MCF 10A (cell line): ENCODE data around the gene ERC2. TPM values are rescaled to one million over a fixed set of nuclear protein-coding genes. Genes with fewer than 3 reads are reported as not detected.

Experiments used
- BruUV-seq: library from RNA; stranded (reverse); fragments of 400-500 nt; replicated peaks from 2 replicates; lab custom pipeline; 2021; lab: Mats Ljungman, UMichigan
- CTCF ChIA-PET: fragments of 300-600 bp; sonication (Branson Sonifier 250); formaldehyde crosslinking; extraction: SDS; loops from one replicate; lab custom pipeline; 2021; ENCODE audit warnings: antibody characterized with exemption, inconsistent platforms; lab: Yijun Ruan, JAX
- POLR2A ChIA-PET: fragments of 300-600, 350-650 bp; sonication (Branson Sonifier 250); formaldehyde crosslinking; extraction: SDS; loops from one replicate; lab custom pipeline; 2020; ENCODE audit warnings: antibody characterized with exemption, inconsistent platforms; lab: Yijun Ruan, JAX
- DNase-seq: peaks from one replicate; pipeline ENCODE4 v3.0.0-alpha.2; 2018; ENCODE audit not compliant: unreplicated experiment
- H3K27ac Mint-ChIP-seq: one replicate; pipeline ENCODE4 v1.8.0; 2022; ENCODE audit warnings: mild to moderate bottlenecking, low read depth, mixed read lengths; ENCODE audit not compliant: unreplicated experiment
- H3K27me3 Mint-ChIP-seq: one replicate; pipeline ENCODE4 v1.8.0; 2022; ENCODE audit warnings: mixed read lengths; ENCODE audit not compliant: insufficient read depth, unreplicated experiment
- H3K36me3 Mint-ChIP-seq: one replicate; pipeline ENCODE4 v1.8.0; 2022; ENCODE audit warnings: mild to moderate bottlenecking, moderate library complexity, mixed read lengths; ENCODE audit not compliant: insufficient read depth, unreplicated experiment
- H3K4me1 Mint-ChIP-seq: one replicate; pipeline ENCODE4 v1.8.0; 2022; ENCODE audit warnings: mixed read lengths; ENCODE audit not compliant: insufficient read depth, unreplicated experiment
- H3K4me3 Mint-ChIP-seq: one replicate; pipeline ENCODE4 v1.8.0; 2022; ENCODE audit warnings: mild to moderate bottlenecking, moderate library complexity, mixed read lengths; ENCODE audit not compliant: unreplicated experiment
- H3K9me3 Mint-ChIP-seq: one replicate; pipeline ENCODE4 v1.8.0; 2022; ENCODE audit warnings: mixed read lengths; ENCODE audit not compliant: unreplicated experiment
- intact Hi-C: fragments of 100-400 bp; cut with micrococcal nuclease; formaldehyde crosslinking; loops from 2 replicates; pipeline ENCODE4 v1.14.1; 2022
- total RNA-seq: library from RNA; stranded (reverse); gene quantifications from 2 replicates; pipeline ENCODE4 v1.2.3, GENCODE V29; 2022
- TF ChIP-seq, protein P1 (sequence below): fragments of 200-600 bp; IDR thresholded peaks from one replicate; pipeline ENCODE4 v1.8.0; 2022; ENCODE audit warnings: antibody characterized with exemption, mild to moderate bottlenecking; ENCODE audit not compliant: unreplicated experiment

ERC2 gene
- total RNA-seq, 1 experiment from 2014 or later, result 0.42 TPM

DNA sequence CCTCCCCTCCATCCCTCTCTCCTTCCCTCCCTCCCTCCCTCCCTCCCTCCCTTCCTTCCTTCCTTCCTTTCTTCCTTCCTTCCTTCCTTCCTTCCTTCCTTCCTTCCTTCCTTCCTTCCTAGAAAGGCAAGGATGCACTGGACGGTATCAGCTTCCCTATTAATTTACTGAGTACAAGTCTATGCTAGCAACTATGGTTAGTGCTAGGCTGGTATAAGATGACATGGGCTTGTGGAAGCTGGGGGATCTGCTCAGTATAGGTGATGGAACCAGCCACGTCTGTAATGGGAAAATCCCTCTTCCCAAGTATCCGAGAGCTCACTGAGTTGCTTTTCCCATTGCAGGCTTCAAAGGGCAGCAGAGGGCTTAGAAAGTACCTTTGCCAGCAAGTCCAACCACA is 884.8 kb downstream of the ERC2 start:
- POLR2A ChIA-PET, result no interaction called here
- Mint-ChIP-seq H3K27ac (no peak overlapping the region), H3K36me3 (no peaks in the 10 kb centered on the region), H3K27me3 (peaks cover 11% of the 10 kb centered on the region), H3K4me1 (no peaks in the 10 kb centered on the region), H3K4me3 (no peak overlapping the region), H3K9me3 (peaks cover 4% of the 10 kb centered on the region)
- TF ChIP-seq, protein P1, sequence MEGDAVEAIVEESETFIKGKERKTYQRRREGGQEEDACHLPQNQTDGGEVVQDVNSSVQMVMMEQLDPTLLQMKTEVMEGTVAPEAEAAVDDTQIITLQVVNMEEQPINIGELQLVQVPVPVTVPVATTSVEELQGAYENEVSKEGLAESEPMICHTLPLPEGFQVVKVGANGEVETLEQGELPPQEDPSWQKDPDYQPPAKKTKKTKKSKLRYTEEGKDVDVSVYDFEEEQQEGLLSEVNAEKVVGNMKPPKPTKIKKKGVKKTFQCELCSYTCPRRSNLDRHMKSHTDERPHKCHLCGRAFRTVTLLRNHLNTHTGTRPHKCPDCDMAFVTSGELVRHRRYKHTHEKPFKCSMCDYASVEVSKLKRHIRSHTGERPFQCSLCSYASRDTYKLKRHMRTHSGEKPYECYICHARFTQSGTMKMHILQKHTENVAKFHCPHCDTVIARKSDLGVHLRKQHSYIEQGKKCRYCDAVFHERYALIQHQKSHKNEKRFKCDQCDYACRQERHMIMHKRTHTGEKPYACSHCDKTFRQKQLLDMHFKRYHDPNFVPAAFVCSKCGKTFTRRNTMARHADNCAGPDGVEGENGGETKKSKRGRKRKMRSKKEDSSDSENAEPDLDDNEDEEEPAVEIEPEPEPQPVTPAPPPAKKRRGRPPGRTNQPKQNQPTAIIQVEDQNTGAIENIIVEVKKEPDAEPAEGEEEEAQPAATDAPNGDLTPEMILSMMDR, result no peak
- DNase-seq, result no peak
- intact Hi-C loops, result no loop called here
- BruUV-seq, result no TSS peak
- CTCF ChIA-PET, result no interaction called here

DNA sequence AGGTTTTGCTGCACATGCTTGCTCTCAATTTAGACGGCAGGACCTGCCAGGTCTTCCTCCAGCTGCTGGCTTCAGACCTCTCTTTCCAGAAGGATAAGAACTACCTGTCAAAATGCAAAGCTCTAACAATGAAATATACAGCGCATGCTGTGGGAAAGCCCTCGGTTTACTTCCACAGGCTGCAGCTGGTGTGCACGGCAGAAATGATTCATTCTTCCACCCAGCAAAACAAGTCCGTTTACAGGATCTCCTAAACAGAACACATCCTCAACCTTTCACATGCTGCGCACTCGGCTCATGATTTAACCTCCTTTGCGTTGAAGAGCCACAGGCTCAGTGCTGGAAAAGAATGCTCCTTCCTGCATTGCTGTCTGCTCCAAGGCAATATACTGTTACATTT is 888.8 kb downstream of the ERC2 start:
- no peaks in the 10 kb centered on the region for H3K27me3 Mint-ChIP-seq
- no TSS peak for BruUV-seq
- CTCF ChIA-PET, result no interaction called here
- intact Hi-C loops, result no loop called here
- DNase-seq, result no peak
- POLR2A ChIA-PET, result no interaction called here
- peaks cover 7% of the 10 kb centered on the region for H3K9me3 Mint-ChIP-seq
- no peaks in the 10 kb centered on the region for H3K36me3 Mint-ChIP-seq
- H3K4me1 Mint-ChIP-seq, result no peaks in the 10 kb centered on the region
- TF ChIP-seq, protein P1, result no peak
- no peak overlapping the region for H3K4me3 Mint-ChIP-seq
- no peak overlapping the region for H3K27ac Mint-ChIP-seq

DNA sequence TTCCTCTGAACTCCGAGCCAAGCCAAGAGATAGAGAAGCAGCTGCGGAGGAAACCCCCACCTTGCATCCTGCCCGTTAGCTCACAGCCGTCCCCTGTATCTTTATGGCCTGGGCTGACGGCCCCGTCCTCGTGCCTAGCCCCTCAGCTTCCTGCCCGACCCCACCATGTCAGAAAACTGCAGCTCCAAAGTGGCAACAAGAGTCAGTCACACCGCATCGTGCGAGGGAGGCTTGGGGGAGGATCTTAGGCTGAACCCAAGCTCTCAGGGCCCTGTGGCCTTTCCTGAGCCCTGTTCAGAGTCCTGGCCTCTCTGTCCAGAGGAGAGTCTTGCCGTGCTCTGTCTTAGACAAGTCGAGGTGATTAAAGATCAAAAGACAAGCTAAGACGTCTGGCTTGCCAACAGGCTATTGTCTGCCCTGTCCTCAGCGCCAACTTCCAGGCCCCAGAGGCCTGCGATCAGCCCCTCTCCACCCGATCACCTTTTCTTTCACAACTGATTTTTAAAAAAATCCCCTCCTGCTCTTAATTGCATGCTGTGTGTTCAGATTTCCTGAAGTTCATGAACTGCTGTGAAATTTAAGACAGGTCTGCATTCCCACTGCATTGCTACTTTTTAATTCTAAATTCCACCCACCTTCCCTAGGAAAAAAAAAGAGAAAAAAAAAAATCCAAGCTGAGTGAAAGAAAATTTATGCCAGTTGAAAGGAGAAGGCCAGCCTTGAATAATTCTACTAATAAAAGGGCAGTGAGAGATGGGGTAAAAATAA is 891.5 kb downstream of the ERC2 start:
- DNase-seq, result no peak
- ChIA-PET POLR2A (interaction anchor here (0.7 kb wide), 1 partner anchor 12 kb away, joined by 5 read pairs; no protein-coding TSS in a partner anchor), CTCF (interaction anchor here (1.5 kb wide), 1 partner anchor 22 kb away, joined by 5 read pairs; no protein-coding TSS in a partner anchor)
- no peak overlapping the region for H3K4me3 Mint-ChIP-seq
- no peak overlapping the region for H3K27ac Mint-ChIP-seq
- H3K9me3 Mint-ChIP-seq, result peaks cover 7% of the 10 kb centered on the region
- BruUV-seq, result no TSS peak
- TF ChIP-seq, protein P1, result no peak
- no peaks in the 10 kb centered on the region for H3K27me3 Mint-ChIP-seq
- H3K36me3 Mint-ChIP-seq, result no peaks in the 10 kb centered on the region
- no peaks in the 10 kb centered on the region for H3K4me1 Mint-ChIP-seq
- intact Hi-C loops, result no loop called here

DNA sequence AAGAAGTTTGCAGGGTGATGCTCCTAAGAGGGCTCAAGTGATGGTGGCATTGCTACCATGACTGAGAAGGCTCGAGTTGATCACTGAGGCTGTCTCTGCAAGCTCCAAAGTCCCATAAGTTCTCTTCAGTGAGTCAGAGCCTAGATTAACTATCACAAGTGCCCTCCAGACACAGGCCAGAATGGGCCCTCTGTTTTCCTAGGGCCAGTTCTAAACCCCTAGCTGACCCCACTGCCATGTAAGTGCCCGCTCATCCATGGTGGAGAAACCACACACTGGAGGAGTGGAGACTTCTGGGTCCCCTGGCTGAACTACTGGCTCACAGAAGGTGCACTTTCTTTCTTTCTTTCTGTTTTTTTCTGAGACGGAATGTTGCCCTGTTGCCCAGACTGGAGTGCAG is 893.6 kb downstream of the ERC2 start:
- no TSS peak for BruUV-seq
- CTCF ChIA-PET, result no interaction called here
- POLR2A ChIA-PET, result no interaction called here
- Mint-ChIP-seq H3K9me3 (peaks cover 7% of the 10 kb centered on the region), H3K36me3 (no peaks in the 10 kb centered on the region), H3K27ac (no peak overlapping the region), H3K4me3 (no peak overlapping the region), H3K27me3 (no peaks in the 10 kb centered on the region), H3K4me1 (no peaks in the 10 kb centered on the region)
- TF ChIP-seq, protein P1, result no peak
- intact Hi-C loops, result no loop called here
- no peak for DNase-seq
